HG03280 (cell line): ENCODE data around the gene ZNF19.
"Not testable (repeated sequence)": the region's sequence is repeated elsewhere in the genome, so short reads cannot be mapped to it uniquely, and the experiment has no call there.

ENCODE experiments used
- ATAC-seq: cut with Tn5 transposase; IDR thresholded peaks from one replicate; pipeline ENCODE4 v1.9.1; 2021; ENCODE audit warnings: mild to moderate bottlenecking, moderate library complexity; ENCODE audit not compliant: unreplicated experiment

Gene ZNF19

GRCh38 chr16:71489122-71489521, at the start of gene ZNF19:
Gene ZNF19 (minus strand): TSS chr16:71489324. CDS start chr16:71482114, 7,210 bp downstream.
- no peak for ATAC-seq

GRCh38 chr16:71537643-71538042, 48.5 kb upstream of the ZNF19 start:
- ATAC-seq: peak; percentile 77

DNA sequence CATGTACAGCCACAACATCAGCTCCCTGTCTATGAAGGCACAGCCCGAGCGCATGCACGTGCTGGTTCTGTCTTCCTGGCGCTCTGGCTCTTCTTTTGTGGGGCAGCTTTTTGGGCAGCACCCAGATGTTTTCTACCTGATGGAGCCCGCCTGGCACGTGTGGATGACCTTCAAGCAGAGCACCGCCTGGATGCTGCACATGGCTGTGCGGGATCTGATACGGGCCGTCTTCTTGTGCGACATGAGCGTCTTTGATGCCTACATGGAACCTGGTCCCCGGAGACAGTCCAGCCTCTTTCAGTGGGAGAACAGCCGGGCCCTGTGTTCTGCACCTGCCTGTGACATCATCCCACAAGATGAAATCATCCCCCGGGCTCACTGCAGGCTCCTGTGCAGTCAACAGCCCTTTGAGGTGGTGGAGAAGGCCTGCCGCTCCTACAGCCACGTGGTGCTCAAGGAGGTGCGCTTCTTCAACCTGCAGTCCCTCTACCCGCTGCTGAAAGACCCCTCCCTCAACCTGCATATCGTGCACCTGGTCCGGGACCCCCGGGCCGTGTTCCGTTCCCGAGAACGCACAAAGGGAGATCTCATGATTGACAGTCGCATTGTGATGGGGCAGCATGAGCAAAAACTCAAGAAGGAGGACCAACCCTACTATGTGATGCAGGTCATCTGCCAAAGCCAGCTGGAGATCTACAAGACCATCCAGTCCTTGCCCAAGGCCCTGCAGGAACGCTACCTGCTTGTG, 47.8 kb upstream of the ZNF19 start:
- no peak for ATAC-seq

DNA sequence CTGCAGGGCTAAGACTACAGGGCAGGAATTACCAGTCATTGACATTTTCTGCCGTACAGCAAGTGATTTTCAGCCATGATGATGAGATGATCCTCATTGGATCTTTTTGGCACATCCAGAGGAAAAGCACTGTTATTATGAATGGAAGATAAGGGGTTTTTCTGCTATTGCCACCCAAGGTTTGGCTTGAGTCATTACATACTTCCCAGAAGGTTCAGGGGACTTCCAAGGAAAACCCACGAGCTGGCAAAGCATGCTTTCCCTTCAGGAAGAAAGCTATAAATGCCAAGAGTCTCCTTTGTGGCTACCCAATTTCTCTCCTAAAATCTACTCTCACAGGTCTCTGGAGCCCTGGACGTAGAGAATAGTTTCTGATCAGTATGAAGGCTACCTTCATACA, 43.2 kb upstream of the ZNF19 start:
- ATAC-seq: no peak

DNA sequence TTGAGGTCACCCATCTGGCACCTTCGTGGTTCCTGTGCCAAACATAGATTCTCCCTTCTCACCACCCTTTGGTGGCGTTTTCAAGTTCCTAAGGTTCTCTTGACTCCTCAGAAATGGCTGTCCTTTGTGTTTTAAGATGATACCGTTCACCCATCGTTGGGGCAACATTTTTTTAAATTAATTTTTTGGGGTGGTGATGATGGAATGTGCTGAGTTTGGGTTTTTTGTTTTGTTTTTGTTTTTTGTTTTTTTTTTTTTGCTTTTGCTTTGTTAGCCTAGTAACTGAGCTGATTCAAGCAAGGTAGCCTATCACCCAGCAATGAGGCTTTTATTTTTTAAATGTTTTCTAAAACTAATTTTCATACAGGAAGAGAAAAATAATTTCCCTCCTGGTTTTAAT, 39.7 kb upstream of the ZNF19 start:
- ATAC-seq: no peak

DNA sequence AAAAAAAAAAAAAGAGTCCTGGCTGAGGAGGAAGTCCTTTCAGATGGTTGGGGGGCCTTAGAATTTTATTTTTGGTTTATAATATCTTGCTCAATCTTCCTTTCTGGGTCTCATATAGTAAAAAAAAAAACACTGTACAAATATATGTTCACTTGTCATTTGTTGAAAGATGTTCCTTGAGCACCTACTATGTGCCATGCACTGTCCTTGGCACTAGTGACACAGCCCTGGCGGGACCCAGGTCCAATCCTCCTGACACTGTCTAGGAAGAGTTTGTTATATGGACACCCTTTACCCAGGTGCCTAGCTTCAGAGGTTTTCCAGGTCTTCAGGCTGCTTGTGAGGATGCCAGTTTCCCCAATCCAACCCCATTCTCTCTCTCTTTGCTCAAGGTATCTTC, 39.1 kb upstream of the ZNF19 start:
- ATAC-seq: no peak

DNA sequence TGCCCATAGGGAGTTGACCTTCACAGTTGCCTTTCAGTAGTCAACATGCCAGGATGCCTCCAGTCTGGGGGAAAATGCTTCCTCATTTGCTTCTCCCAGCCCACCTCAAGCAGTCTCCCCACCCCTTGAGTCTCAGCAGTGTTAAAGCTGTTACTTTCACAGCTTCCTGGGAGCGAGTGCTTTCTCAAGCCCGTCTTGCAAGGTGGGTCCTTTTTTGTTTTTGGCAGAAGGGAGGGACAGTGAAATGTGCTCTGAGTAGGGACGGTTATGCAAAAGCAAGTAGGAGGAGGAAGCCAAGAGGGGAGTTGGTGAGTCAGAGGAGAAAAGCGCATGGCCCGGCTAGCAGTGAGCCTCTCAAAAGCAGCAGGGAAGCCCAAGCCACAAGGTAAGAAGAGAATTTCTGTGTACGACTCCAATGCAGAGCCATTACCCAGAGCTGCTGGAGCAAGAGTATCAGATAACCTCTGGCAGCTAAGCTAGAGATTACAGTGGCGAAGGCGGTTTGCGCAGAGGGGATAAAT, 37.0 kb upstream of the ZNF19 start, which contains the start of gene CHST4:
CHST4 (plus strand) TSS at position 316 of the 521 bp plus-strand sequence. CDS start 10,252 bp downstream, outside the sequence.
- ATAC-seq: no peak

GRCh38 chr16:71524566-71525553, 35.7 kb upstream of the ZNF19 start:
- no peak for ATAC-seq

- no peak for ATAC-seq
Measured at GRCh38 chr16:71520550-71520949, 31.4 kb upstream of the ZNF19 start.

GRCh38 chr16:71515026-71515425, 25.9 kb upstream of the ZNF19 start:
- no peak for ATAC-seq

DNA sequence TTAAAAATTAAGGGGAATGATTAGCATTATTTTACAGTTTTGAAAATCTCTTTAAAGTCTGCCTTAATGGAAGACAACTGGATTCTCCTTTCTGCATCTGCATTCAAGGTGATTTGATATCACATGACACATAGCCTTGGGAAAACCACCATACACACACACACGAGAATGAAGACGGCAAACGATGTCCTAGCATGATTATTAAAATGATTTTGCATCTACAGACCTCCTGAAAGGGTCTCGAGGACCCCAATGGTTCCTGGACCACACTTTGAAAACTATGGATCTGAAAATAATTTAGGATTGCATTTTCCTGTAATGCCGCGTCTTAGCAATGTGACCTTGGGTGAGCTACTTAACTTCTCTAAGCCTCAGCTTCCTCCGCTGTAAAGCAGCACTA, 25.4 kb upstream of the ZNF19 start:
- ATAC-seq: no peak

DNA sequence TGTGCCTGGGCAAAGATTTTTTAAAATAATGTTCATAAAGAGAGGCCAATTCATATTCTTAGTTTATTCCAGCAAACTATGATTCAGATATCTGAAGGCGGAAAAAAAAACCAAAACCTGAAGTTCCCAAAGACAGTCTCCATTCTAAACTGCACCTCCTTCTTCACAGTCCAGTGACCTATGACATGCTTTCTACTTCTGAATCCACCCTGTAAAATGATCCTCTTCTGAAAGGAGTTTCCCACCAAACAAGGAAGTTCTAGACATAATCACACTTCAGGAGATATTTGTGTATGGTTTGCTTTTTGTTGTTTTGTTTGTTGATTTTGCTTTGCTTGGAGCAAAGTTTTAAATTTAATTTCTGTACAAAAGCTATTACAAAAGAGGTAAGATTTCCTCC, 24.2 kb upstream of the ZNF19 start:
- no peak for ATAC-seq

GRCh38 chr16:71507061-71507460, 17.9 kb upstream of the ZNF19 start:
- no peak for ATAC-seq

DNA sequence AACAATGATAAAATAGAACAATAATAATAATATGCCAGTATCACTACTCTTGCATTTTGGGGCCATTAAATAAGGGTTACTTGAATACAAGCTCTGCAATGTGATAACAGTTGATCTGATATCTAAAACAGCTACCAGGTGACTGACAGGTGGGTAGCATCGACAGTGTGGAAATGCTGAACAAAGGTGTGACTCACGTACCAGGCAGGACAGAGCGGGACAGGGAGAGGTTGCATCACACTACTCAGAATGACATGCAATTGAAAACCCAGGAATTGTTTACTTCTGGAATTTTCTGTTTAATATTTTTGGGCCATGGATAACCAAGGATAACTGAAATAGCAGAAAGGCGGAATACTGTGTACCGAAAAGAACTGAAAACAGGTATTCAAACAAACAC, 15.8 kb upstream of the ZNF19 start:
- ATAC-seq: no peak

- not testable (repeated sequence) for ATAC-seq
Measured at GRCh38 chr16:71504051-71504450, 14.9 kb upstream of the ZNF19 start.

- no peak for ATAC-seq
Measured at GRCh38 chr16:71501547-71501946, 12.4 kb upstream of the ZNF19 start.

DNA sequence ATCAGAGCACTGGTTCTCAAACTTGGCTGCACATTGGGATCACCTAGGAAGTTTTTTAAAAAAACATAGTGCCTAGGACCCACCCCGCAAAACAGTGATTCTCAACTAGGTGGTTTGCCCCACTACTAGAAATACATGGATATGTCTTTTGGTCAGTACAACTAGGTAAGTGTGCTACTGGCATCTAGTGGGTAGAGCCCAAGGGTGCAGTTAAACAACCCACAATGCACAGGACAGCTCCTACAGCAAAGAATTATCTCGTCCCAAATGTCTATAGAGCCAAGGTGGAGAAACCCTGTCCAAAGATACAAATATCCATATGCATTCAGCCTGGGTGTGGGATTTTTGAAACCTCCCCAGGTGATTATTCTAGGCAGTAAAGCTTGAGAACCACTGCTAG, 11.8 kb upstream of the ZNF19 start:
- no peak for ATAC-seq

GRCh38 chr16:71499775-71500364, 10.7 kb upstream of the ZNF19 start:
- no peak for ATAC-seq

DNA sequence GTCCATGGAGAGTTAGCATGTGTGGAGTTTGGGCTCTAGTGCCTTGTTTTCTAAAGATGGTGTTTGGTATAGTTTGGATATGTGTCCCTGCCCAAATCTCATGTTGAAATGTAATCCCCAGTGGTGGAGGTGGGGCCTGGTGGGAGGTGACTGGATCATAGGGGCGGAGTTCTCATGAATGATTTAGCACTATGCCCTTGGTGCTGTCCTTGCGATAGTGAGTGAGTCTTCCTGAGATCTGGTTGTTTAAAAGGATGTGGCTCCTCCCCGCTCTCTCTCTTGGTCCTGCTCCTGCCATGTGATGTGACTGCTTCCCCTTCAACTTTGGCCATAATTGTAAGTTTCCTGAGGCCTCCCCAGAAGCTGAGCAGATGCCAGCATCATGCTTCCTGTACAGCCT, 8.9 kb upstream of the ZNF19 start:
- ATAC-seq: no peak

DNA sequence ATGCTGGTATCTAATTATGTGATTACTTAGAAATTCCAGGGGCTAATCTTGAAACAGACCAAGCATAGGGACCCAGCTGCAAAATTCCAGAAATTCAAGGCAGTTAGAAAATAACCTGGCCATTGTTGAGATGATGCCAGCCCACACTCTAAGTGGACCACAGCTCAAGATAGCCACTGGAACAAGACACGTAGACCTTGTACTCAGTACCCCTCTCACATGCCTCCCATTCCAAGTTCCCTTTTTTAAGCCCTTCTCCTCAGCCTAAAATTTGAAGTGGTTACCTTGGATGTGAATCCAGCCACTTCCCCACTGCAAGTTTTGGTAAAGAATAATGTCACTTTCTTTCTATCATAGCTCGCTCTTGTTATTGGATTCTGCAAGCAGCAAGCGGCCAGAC, 4.1 kb upstream of the ZNF19 start:
- no peak for ATAC-seq

- ATAC-seq: no peak
Measured at GRCh38 chr16:71492786-71493185, 3.7 kb upstream of the ZNF19 start.
